Right forelimb (tissue), 1 donor: ENCODE results near the gene TMEM250.

ENCODE experiments used
- DNase-seq: peaks from one replicate; pipeline ENCODE4 v3.0.0-alpha.2; 2018

The TMEM250 gene

GRCh38 chr9:136081826-136082495, 36.7 kb downstream of the TMEM250 start:
- no peak for DNase-seq

GRCh38 chr9:136081113-136081825, 37.4 kb downstream of the TMEM250 start:
- no peak for DNase-seq

- no peak for DNase-seq
Measured at GRCh38 chr9:136080716-136081112, 38.0 kb downstream of the TMEM250 start.

GRCh38 chr9:136079916-136080246, 38.8 kb downstream of the TMEM250 start:
- DNase-seq: no peak

- DNase-seq: no peak
Measured at GRCh38 chr9:136079211-136079915, 39.3 kb downstream of the TMEM250 start.

- DNase-seq: no peak
Measured at GRCh38 chr9:136078498-136079011, 40.1 kb downstream of the TMEM250 start.

GRCh38 chr9:136078024-136078423, 40.7 kb downstream of the TMEM250 start:
- no peak for DNase-seq

GRCh38 chr9:136077491-136077890, 41.2 kb downstream of the TMEM250 start:
- DNase-seq: no peak

- no peak for DNase-seq
Measured at GRCh38 chr9:136075881-136076678, 42.6 kb downstream of the TMEM250 start.

- no peak for DNase-seq
Measured at GRCh38 chr9:136075134-136075841, 43.4 kb downstream of the TMEM250 start.

- no peak for DNase-seq
Measured at GRCh38 chr9:136074706-136075105, 44.0 kb downstream of the TMEM250 start.
